GM12801 (cell line): Measurements from ENCODE around the gene GRIA1.

ENCODE experiments used
- TF ChIP-seq, protein P1 (sequence below): IDR thresholded peaks from one replicate; pipeline ENCODE4 v1.5.1; 2011; ENCODE audit warnings: control low read depth; ENCODE audit not compliant: insufficient read length; ENCODE audit errors: extremely low read depth

The GRIA1 gene

GRCh38 chr5:153831973-153832372 is 341.5 kb downstream of the GRIA1 start:
- TF ChIP-seq, protein P1, sequence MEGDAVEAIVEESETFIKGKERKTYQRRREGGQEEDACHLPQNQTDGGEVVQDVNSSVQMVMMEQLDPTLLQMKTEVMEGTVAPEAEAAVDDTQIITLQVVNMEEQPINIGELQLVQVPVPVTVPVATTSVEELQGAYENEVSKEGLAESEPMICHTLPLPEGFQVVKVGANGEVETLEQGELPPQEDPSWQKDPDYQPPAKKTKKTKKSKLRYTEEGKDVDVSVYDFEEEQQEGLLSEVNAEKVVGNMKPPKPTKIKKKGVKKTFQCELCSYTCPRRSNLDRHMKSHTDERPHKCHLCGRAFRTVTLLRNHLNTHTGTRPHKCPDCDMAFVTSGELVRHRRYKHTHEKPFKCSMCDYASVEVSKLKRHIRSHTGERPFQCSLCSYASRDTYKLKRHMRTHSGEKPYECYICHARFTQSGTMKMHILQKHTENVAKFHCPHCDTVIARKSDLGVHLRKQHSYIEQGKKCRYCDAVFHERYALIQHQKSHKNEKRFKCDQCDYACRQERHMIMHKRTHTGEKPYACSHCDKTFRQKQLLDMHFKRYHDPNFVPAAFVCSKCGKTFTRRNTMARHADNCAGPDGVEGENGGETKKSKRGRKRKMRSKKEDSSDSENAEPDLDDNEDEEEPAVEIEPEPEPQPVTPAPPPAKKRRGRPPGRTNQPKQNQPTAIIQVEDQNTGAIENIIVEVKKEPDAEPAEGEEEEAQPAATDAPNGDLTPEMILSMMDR, result no peak

DNA sequence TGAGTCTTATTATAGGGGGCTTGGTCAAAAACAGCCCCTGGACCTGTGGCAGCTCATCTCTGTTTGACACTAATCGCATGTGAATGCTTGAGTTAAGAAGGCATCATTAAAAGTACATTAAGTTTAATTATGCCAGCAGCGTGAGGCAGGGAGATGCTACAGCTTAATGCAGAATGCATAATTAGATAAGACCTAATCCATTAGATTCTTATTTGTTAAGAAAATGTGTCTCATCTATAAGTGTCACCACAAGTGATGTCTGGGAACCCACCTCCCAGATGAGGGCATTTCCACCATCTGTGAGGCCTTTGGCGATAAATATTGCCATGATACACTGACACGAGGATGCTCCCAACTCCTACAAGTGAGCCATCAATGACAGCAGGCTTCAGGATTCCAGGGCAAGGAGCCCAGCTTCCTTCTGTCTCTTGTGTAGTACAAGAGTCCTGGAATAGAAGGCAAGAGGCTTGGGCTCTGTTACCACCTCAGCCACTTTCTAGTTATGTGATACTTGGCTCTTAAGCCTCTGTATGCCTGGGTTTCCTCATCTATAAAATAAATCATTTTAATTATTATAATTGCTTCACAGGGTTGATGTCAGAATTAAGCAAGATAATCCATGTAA is 345.5 kb downstream of the GRIA1 start:
- TF ChIP-seq, protein P1, result no peak

DNA sequence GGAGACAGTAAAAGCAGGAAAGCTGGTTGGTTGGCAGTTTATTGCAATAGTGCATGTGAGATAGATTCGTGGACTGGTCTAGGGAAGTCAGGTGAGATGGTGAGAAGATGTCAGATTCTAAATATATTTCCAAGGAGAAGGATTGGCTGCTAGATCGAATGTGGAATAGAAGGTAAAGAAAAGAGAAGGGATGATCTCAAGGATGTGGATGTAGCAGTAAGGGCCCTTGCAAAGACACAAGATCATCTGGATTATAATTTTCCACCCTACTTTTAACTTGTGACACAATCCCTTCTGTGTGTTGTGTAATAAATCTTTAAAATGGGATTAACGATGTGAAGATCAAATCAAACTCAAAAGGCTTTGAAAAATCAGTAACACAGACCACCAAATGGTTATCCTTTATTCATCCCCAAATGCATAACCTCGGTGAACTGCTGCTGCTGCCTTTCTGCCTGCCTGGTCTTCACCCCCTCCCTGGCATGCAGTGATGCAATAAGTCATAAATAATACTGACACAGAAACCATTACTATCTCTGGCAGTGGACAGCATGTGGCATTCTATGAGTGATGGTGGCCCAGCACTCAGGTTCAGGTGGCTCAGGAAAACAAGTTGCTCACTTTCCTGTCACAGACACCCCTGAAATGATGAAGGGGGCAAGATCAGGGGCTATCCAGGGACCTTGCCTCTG is 369.9 kb downstream of the GRIA1 start:
- TF ChIP-seq, protein P1, result no peak
